Left forelimb (tissue), 1 donor: ENCODE measurements around the gene PRKCE.
A peak's percentile ranks its signal among the peaks of the same experiment; 100 is the strongest.

Source experiments
- DNase-seq: peaks from one replicate; pipeline ENCODE4 v3.0.0-alpha.2; 2018; ENCODE audit warnings: low spot score

Gene PRKCE

GRCh38 chr2:45755585-45756335, 104.3 kb downstream of the PRKCE start:
- peak; percentile 5 for DNase-seq

GRCh38 chr2:45758018-45758417, 106.5 kb downstream of the PRKCE start:
- DNase-seq: no peak

- no peak for DNase-seq
Measured at GRCh38 chr2:45759310-45759851, 107.9 kb downstream of the PRKCE start.

GRCh38 chr2:45761635-45762034, 110.2 kb downstream of the PRKCE start:
- no peak for DNase-seq

GRCh38 chr2:45763255-45763654, 111.8 kb downstream of the PRKCE start:
- no peak for DNase-seq

- DNase-seq: no peak
Measured at GRCh38 chr2:45763797-45764196, 112.3 kb downstream of the PRKCE start.

- DNase-seq: no peak
Measured at GRCh38 chr2:45765007-45765727, 113.7 kb downstream of the PRKCE start.

GRCh38 chr2:45765728-45766254, 114.3 kb downstream of the PRKCE start:
- no peak for DNase-seq

GRCh38 chr2:45768208-45768607, 116.7 kb downstream of the PRKCE start:
- no peak for DNase-seq

- DNase-seq: no peak
Measured at GRCh38 chr2:45769056-45769455, 117.6 kb downstream of the PRKCE start.

GRCh38 chr2:45769854-45770576, 118.5 kb downstream of the PRKCE start:
- DNase-seq: no peak

GRCh38 chr2:45770811-45771210, 119.3 kb downstream of the PRKCE start:
- no peak for DNase-seq

- peak; percentile 79 for DNase-seq
Measured at GRCh38 chr2:45771261-45771660, 119.8 kb downstream of the PRKCE start.

GRCh38 chr2:45772038-45772437, 120.6 kb downstream of the PRKCE start:
- no peak for DNase-seq

GRCh38 chr2:45773909-45774308, 122.4 kb downstream of the PRKCE start:
- no peak for DNase-seq

- DNase-seq: no peak
Measured at GRCh38 chr2:45774688-45775244, 123.3 kb downstream of the PRKCE start.

- DNase-seq: no peak
Measured at GRCh38 chr2:45776160-45776955, 124.9 kb downstream of the PRKCE start.

- DNase-seq: no peak
Measured at GRCh38 chr2:45777996-45778719, 126.7 kb downstream of the PRKCE start.

- no peak for DNase-seq
Measured at GRCh38 chr2:45778720-45779171, 127.3 kb downstream of the PRKCE start.
